GM12878 (cell line): Measurements from ENCODE around the gene CRYBB1. TPM values are rescaled to one million over a fixed set of nuclear protein-coding genes. Genes with fewer than 3 reads are reported as not detected.

Experiments
- CREM ChIP-seq: IDR thresholded peaks from 2 replicates; pipeline ENCODE4 v1.6.1; 2014; ENCODE audit warnings: antibody characterized with exemption, low read depth
- DPF2 ChIP-seq: fragments of 450-650 bp; IDR thresholded peaks from 2 replicates; pipeline ENCODE4 v1.6.1; 2017; ENCODE audit warnings: mild to moderate bottlenecking
- GABPA ChIP-seq: IDR thresholded peaks from 2 replicates; pipeline ENCODE4 v1.6.1; 2014; ENCODE audit warnings: antibody characterized with exemption, low read depth, mild to moderate bottlenecking, inconsistent platforms
- HCFC1 ChIP-seq: fragments of 150-350 bp; IDR thresholded peaks from 2 replicates; pipeline ENCODE4 v1.6.1; 2014; ENCODE audit warnings: low read length
- HDGF ChIP-seq: fragments of 450-650 bp; IDR thresholded peaks from 2 replicates; pipeline ENCODE4 v1.6.1; 2016; ENCODE audit warnings: antibody characterized with exemption
- NKRF ChIP-seq: fragments of 450-650 bp; conservative IDR thresholded peaks from 2 replicates; pipeline ENCODE4 v1.6.1; 2017; ENCODE audit warnings: mild to moderate bottlenecking, moderate library complexity
- RBBP5 ChIP-seq: fragments of 200-600 bp; sonication (generic); conservative IDR thresholded peaks from 2 replicates; pipeline ENCODE4 v1.6.1; 2016
- RUNX3 ChIP-seq: IDR thresholded peaks from 2 replicates; pipeline ENCODE4 v1.6.1; 2012; ENCODE audit warnings: low read length, inconsistent platforms
- SMAD5 ChIP-seq: IDR thresholded peaks from 2 replicates; pipeline ENCODE4 v1.6.1; 2016; ENCODE audit warnings: antibody characterized with exemption, low read depth
- YBX1 ChIP-seq: fragments of 450-650 bp; IDR thresholded peaks from 2 replicates; pipeline ENCODE4 v1.6.1; 2016; ENCODE audit warnings: antibody characterized with exemption
- ZNF217 ChIP-seq: fragments of 450-650 bp; IDR thresholded peaks from 2 replicates; pipeline ENCODE4 v1.6.1; 2017; ENCODE audit warnings: antibody characterized with exemption, mild to moderate bottlenecking
- polyA plus RNA-seq, 11 experiments: library from polyadenylated mRNA; depleted of rRNA in 4 of 11; unstranded in 6 of 11; stranded (reverse) in 5 of 11; fragments of >200 nt; fragmentation: Nextera tagmentation in 4 of 11; fragmentation: Illumina TruSeq in 1 of 11; extraction: Ambion mirVana in 4 of 11; extraction: Trizol in 1 of 11; gene quantifications; 1 replicate in 1 of 11; 2 replicates in 10 of 11; pipeline versions ENCODE4 v1.2.1 to v1.2.3, GENCODE V29; 2011 to 2016; ENCODE audit warnings: inconsistent platforms in 2 of 11, missing spikeins in 2 of 11, low read depth in 1 of 11
- total RNA-seq, 4 experiments: library from RNA; depleted of rRNA in 3 of 4; stranded (reverse); fragments of >200 nt in 3 of 4; fragmentation: Illumina TruSeq in 1 of 4; extraction: Trizol in 1 of 4; gene quantifications; 2 replicates each; pipeline versions ENCODE4 v1.2.1 to v1.2.3, GENCODE V29; 2013 to 2021
- TF ChIP-seq, protein P1 (sequence below), 3 experiments: IDR thresholded peaks in 2 of 3; conservative IDR thresholded peaks in 1 of 3; 2 replicates each; pipeline ENCODE4 v1.5.1; 2011; ENCODE audit warnings: low read depth in 3 of 3, low read length in 3 of 3, mild to moderate bottlenecking in 3 of 3, control low read depth in 2 of 3, moderate library complexity in 2 of 3, inconsistent platforms in 1 of 3, mixed read lengths in 1 of 3; ENCODE audit not compliant: control insufficient read depth in 2 of 3, insufficient read depth in 1 of 3; ENCODE audit errors: extremely low read depth in 1 of 3

Gene CRYBB1
- total and polyA plus RNA-seq, 10 of the 15 experiments (the other 5 are each of a cell fraction or from before 2014, with no cell fraction given): 0.09 to 0.64 (median 0.23) TPM; not detected in 5

- TF ChIP-seq NKRF (no peak), SMAD5 (no peak), HDGF (peak; percentile 77), RUNX3 (peak; percentile 63), ZNF217 (no peak), HCFC1 (no peak), CREM (peak; percentile 35; the same call in 1 of the 2 replicates), YBX1 (0 out of 2 replicates have a peak, but pooled peaks have one; percentile 7), RBBP5 (no peak), DPF2 (no peak), GABPA (no peak)
- TF ChIP-seq, protein P1, sequence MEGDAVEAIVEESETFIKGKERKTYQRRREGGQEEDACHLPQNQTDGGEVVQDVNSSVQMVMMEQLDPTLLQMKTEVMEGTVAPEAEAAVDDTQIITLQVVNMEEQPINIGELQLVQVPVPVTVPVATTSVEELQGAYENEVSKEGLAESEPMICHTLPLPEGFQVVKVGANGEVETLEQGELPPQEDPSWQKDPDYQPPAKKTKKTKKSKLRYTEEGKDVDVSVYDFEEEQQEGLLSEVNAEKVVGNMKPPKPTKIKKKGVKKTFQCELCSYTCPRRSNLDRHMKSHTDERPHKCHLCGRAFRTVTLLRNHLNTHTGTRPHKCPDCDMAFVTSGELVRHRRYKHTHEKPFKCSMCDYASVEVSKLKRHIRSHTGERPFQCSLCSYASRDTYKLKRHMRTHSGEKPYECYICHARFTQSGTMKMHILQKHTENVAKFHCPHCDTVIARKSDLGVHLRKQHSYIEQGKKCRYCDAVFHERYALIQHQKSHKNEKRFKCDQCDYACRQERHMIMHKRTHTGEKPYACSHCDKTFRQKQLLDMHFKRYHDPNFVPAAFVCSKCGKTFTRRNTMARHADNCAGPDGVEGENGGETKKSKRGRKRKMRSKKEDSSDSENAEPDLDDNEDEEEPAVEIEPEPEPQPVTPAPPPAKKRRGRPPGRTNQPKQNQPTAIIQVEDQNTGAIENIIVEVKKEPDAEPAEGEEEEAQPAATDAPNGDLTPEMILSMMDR (IDR thresholded peaks at IDR 0.05 in 2 of 3, conservative IDR thresholded peaks at IDR 0.05 in 1 of 3; ENCODE audit: control insufficient read depth in 2 of 3, extremely low read depth in 1 of 3, insufficient read depth in 1 of 3, low read depth in 3 of 3, low read length in 3 of 3): peak; percentile 31 to 40 (median 39); a peak in 5 of 6 replicates
- TF ChIP-seq, all 136 proteins: peak for 7
These were observed 24.9 kb upstream of the CRYBB1 start (continued) for GRCh38 chr22:26642465-26643417.
